Glutamatergic neuron (in vitro differentiated cells): ENCODE results near the gene GABRG2. TPM values are rescaled to one million over a fixed set of nuclear protein-coding genes. Genes with fewer than 3 reads are reported as not detected.

Experiments used
- DNase-seq: peaks from one replicate; pipeline ENCODE4 v3.0.0; 2022
- H3K27ac Mint-ChIP-seq: one replicate; pipeline ENCODE4 v1.8.0; 2020; ENCODE audit warnings: mild to moderate bottlenecking, mixed read lengths, inconsistent platforms; ENCODE audit not compliant: unreplicated experiment
- H3K27me3 Mint-ChIP-seq: one replicate; pipeline ENCODE4 v1.8.0; 2020; ENCODE audit warnings: mild to moderate bottlenecking, moderate library complexity, mixed read lengths, inconsistent platforms; ENCODE audit not compliant: unreplicated experiment
- H3K36me3 Mint-ChIP-seq: one replicate; pipeline ENCODE4 v1.8.0; 2020; ENCODE audit warnings: mild to moderate bottlenecking, mixed read lengths, inconsistent platforms; ENCODE audit not compliant: unreplicated experiment
- H3K4me1 Mint-ChIP-seq: one replicate; pipeline ENCODE4 v1.8.0; 2020; ENCODE audit warnings: mild to moderate bottlenecking, low read depth, mixed read lengths, inconsistent platforms; ENCODE audit not compliant: unreplicated experiment
- H3K4me3 Mint-ChIP-seq: one replicate; pipeline ENCODE4 v1.8.0; 2020; ENCODE audit warnings: mild to moderate bottlenecking, mixed read lengths, inconsistent platforms; ENCODE audit not compliant: unreplicated experiment
- H3K9me3 Mint-ChIP-seq: one replicate; pipeline ENCODE4 v1.8.0; 2020; ENCODE audit warnings: mild to moderate bottlenecking, moderate library complexity, mixed read lengths, inconsistent platforms; ENCODE audit not compliant: unreplicated experiment
- total RNA-seq: library from RNA; stranded (reverse); fragmentation: NEBNext Ultra II Directional; extraction: Animal tissue kit (Norgen Biotek cat#: 25700); gene quantifications from one replicate; pipeline ENCODE4 v1.2.1, GENCODE V29; 2021; ENCODE audit not compliant: unreplicated experiment
- TF ChIP-seq, protein P1 (sequence below): fragments of 200-600 bp; sonication (generic); IDR thresholded peaks from one replicate; pipeline ENCODE4 v1.5.0; 2021; ENCODE audit not compliant: partially characterized antibody, unreplicated experiment

GABRG2 gene
- total RNA-seq, 1 donor from 2014 or later, result 4.5 TPM

DNA sequence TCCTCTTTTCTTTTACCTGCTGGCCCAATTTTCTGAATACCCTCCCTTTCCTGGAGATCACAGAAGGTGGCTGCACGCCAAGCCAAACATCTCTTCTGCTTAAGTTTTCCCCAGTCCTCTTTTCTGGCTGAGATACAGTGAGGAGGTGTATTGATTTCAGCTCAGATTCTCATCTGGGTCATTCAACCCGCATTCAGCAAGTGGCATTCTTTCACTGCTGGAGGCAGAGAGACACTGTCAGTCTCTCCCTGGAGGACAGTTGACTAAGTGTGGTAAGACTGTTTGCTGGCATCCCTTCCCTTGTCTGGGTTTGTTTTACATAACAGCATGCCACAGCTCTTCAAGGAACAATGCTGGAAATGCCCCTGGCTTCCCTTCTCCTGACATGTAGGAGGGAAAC, 60.5 kb downstream of the GABRG2 start:
- Mint-ChIP-seq H3K4me1 (no peaks in the 10 kb centered on the region), H3K9me3 (no peaks in the 10 kb centered on the region), H3K27ac (no peak overlapping the region), H3K36me3 (no peaks in the 10 kb centered on the region), H3K4me3 (no peak overlapping the region), H3K27me3 (no peaks in the 10 kb centered on the region)
- DNase-seq, result no peak
- TF ChIP-seq, protein P1, sequence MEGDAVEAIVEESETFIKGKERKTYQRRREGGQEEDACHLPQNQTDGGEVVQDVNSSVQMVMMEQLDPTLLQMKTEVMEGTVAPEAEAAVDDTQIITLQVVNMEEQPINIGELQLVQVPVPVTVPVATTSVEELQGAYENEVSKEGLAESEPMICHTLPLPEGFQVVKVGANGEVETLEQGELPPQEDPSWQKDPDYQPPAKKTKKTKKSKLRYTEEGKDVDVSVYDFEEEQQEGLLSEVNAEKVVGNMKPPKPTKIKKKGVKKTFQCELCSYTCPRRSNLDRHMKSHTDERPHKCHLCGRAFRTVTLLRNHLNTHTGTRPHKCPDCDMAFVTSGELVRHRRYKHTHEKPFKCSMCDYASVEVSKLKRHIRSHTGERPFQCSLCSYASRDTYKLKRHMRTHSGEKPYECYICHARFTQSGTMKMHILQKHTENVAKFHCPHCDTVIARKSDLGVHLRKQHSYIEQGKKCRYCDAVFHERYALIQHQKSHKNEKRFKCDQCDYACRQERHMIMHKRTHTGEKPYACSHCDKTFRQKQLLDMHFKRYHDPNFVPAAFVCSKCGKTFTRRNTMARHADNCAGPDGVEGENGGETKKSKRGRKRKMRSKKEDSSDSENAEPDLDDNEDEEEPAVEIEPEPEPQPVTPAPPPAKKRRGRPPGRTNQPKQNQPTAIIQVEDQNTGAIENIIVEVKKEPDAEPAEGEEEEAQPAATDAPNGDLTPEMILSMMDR, result no peak

GRCh38 chr5:162132348-162132747, 64.8 kb downstream of the GABRG2 start:
- no peak for DNase-seq
- no peaks in the 10 kb centered on the region for H3K27me3 Mint-ChIP-seq
- H3K27ac Mint-ChIP-seq, result no peak overlapping the region
- TF ChIP-seq, protein P1, result no peak
- no peaks in the 10 kb centered on the region for H3K36me3 Mint-ChIP-seq
- no peak overlapping the region for H3K4me3 Mint-ChIP-seq
- no peaks in the 10 kb centered on the region for H3K4me1 Mint-ChIP-seq
- H3K9me3 Mint-ChIP-seq, result no peaks in the 10 kb centered on the region

DNA sequence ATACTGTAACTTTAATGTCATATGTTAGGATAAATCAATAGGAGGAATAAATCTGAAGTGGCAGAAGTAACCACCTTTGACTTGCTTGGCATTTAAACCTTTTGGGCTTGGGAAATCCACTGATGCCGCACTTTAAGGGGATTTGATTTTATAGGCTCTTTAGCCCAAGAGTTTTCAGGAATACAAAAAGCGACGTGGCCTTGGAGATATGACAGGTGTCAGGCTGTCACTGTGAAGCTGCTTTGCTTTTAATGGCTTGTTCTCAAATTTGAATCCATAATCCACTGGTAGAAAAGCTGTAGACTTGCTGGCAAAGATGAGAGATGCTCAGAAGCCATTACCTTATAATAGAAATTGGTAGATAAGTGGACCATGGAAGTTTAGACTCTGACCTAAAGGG, 71.6 kb downstream of the GABRG2 start:
- DNase-seq, result no peak
- Mint-ChIP-seq H3K9me3 (no peaks in the 10 kb centered on the region), H3K27me3 (no peaks in the 10 kb centered on the region), H3K27ac (no peak overlapping the region), H3K4me1 (peaks cover 2% of the 10 kb centered on the region), H3K4me3 (no peak overlapping the region), H3K36me3 (no peaks in the 10 kb centered on the region)
- TF ChIP-seq, protein P1, result no peak

DNA sequence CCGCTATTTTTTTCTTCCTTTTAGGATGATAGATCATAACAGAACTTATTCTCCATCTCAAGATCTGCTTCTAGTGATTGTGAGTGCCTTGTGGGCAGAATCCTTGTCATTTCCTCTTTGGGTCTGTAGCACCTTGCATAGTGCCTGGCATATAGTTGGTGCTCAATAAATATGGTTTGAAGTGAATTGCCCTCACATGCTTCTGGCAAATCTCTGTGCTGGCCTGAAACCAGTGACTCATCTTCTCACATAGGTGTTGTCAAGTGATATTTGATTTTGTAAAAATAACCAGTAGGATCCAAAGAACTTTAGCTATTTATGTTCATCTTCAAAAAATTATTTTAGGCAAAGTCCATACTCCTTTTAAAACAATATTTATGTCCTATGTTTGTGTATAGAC, 86.7 kb downstream of the GABRG2 start:
- Mint-ChIP-seq H3K4me1 (no peaks in the 10 kb centered on the region), H3K27ac (no peak overlapping the region), H3K27me3 (no peaks in the 10 kb centered on the region), H3K36me3 (no peaks in the 10 kb centered on the region), H3K9me3 (no peaks in the 10 kb centered on the region), H3K4me3 (no peak overlapping the region)
- DNase-seq, result no peak
- TF ChIP-seq, protein P1, result no peak

- no peaks in the 10 kb centered on the region for H3K36me3 Mint-ChIP-seq
- H3K27ac Mint-ChIP-seq, result no peak overlapping the region
- no peaks in the 10 kb centered on the region for H3K4me1 Mint-ChIP-seq
- DNase-seq, result no peak
- no peaks in the 10 kb centered on the region for H3K27me3 Mint-ChIP-seq
- no peak overlapping the region for H3K4me3 Mint-ChIP-seq
- TF ChIP-seq, protein P1, result no peak
- no peaks in the 10 kb centered on the region for H3K9me3 Mint-ChIP-seq
Observed at GRCh38 chr5:162160401-162160800, 92.8 kb downstream of the GABRG2 start.
